ENCODE results near the gene IFT20.

DNA sequence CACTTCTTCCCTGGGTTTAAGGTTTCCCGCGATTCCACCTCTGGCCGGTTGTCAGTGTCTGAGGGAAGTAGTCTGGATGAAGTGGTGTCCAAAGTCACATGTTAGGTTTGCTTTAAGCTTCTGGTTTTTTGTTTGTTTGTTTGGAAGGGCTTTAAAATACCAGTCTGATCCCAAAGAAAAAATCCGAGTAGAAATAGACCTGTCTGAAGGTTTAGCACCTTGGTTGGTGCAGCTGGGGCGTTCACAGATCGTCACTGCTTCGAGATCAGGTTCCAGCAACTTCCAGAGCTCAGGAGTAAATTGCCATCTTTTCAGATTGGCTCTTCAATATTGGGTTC, 15.7 kb downstream of the IFT20 start:
- TF ChIP-seq, protein P1, sequence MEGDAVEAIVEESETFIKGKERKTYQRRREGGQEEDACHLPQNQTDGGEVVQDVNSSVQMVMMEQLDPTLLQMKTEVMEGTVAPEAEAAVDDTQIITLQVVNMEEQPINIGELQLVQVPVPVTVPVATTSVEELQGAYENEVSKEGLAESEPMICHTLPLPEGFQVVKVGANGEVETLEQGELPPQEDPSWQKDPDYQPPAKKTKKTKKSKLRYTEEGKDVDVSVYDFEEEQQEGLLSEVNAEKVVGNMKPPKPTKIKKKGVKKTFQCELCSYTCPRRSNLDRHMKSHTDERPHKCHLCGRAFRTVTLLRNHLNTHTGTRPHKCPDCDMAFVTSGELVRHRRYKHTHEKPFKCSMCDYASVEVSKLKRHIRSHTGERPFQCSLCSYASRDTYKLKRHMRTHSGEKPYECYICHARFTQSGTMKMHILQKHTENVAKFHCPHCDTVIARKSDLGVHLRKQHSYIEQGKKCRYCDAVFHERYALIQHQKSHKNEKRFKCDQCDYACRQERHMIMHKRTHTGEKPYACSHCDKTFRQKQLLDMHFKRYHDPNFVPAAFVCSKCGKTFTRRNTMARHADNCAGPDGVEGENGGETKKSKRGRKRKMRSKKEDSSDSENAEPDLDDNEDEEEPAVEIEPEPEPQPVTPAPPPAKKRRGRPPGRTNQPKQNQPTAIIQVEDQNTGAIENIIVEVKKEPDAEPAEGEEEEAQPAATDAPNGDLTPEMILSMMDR (IDR thresholded peaks at IDR 0.05), result no peak
- TF ChIP-seq POLR2AphosphoS5 (IDR thresholded peaks at IDR 0.05; ENCODE audit: low read depth, low read length), result no peak
- TF ChIP-seq, protein P2, sequence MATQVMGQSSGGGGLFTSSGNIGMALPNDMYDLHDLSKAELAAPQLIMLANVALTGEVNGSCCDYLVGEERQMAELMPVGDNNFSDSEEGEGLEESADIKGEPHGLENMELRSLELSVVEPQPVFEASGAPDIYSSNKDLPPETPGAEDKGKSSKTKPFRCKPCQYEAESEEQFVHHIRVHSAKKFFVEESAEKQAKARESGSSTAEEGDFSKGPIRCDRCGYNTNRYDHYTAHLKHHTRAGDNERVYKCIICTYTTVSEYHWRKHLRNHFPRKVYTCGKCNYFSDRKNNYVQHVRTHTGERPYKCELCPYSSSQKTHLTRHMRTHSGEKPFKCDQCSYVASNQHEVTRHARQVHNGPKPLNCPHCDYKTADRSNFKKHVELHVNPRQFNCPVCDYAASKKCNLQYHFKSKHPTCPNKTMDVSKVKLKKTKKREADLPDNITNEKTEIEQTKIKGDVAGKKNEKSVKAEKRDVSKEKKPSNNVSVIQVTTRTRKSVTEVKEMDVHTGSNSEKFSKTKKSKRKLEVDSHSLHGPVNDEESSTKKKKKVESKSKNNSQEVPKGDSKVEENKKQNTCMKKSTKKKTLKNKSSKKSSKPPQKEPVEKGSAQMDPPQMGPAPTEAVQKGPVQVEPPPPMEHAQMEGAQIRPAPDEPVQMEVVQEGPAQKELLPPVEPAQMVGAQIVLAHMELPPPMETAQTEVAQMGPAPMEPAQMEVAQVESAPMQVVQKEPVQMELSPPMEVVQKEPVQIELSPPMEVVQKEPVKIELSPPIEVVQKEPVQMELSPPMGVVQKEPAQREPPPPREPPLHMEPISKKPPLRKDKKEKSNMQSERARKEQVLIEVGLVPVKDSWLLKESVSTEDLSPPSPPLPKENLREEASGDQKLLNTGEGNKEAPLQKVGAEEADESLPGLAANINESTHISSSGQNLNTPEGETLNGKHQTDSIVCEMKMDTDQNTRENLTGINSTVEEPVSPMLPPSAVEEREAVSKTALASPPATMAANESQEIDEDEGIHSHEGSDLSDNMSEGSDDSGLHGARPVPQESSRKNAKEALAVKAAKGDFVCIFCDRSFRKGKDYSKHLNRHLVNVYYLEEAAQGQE (IDR thresholded peaks at IDR 0.05; ENCODE audit: insufficient read depth in 1 of 2, low read depth in 2 of 2, low read length in 1 of 2), result no peak
- no peak for TF ChIP-seq TCF7L2 (IDR thresholded peaks at IDR 0.05; ENCODE audit: low read depth, low read length)
- no peak for TF ChIP-seq SIN3A (IDR thresholded peaks at IDR 0.05; ENCODE audit: borderline replicate concordance, insufficient read depth, low read depth, low read length)
